ENCODE results near the gene KIF18A. TPM values are rescaled to one million over a fixed set of nuclear protein-coding genes. Genes with fewer than 3 reads are reported as not detected.

KIF18A gene
- total and polyA plus RNA-seq, 2 experiments from 2014 or later = 3.2 to 6.3 TPM

DNA sequence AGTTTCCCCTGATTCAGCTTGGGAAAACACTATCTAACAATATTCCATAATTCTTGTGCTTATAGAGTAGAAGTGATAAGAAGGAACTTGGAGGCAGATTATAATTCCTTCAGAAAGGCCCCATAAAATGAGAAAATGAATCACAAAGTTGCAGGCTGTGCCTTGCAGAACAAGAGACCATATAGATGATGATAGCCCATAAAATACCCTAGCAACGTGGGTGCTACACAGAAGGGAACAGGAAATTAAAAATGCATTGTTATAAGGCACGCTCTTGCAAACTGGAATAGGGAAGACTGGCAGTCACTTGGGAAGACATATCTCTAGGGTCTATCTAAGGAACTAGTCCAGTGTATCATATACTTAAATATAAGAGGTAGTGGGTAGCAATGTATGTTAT lies 67.6 kb downstream of the KIF18A start:
- TF ChIP-seq EZH2 (IDR thresholded peaks at IDR 0.05; ENCODE audit: borderline replicate concordance) = no peak
- TF ChIP-seq EZH2phosphoT487 (IDR thresholded peaks at IDR 0.05; ENCODE audit: low read depth, severe bottlenecking, unreplicated experiment) = no peak
- TF ChIP-seq, protein P1, sequence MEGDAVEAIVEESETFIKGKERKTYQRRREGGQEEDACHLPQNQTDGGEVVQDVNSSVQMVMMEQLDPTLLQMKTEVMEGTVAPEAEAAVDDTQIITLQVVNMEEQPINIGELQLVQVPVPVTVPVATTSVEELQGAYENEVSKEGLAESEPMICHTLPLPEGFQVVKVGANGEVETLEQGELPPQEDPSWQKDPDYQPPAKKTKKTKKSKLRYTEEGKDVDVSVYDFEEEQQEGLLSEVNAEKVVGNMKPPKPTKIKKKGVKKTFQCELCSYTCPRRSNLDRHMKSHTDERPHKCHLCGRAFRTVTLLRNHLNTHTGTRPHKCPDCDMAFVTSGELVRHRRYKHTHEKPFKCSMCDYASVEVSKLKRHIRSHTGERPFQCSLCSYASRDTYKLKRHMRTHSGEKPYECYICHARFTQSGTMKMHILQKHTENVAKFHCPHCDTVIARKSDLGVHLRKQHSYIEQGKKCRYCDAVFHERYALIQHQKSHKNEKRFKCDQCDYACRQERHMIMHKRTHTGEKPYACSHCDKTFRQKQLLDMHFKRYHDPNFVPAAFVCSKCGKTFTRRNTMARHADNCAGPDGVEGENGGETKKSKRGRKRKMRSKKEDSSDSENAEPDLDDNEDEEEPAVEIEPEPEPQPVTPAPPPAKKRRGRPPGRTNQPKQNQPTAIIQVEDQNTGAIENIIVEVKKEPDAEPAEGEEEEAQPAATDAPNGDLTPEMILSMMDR (IDR thresholded peaks at IDR 0.05; ENCODE audit: poor library complexity) = no peak
- H2AFZ ChIP-seq = no peak overlapping the region
- no peak overlapping the region for H3K4me3 ChIP-seq
- no peaks in the 10 kb centered on the region for H3K27me3 ChIP-seq
- no peaks in the 10 kb centered on the region for H3K4me1 ChIP-seq (ENCODE audit: insufficient read depth)
- WGBS (ENCODE audit: low lambda C conversion rate, missing lambda C conversion rate) = 66% methylated on average over 2 of the region's 2 CpGs
- H3K36me3 ChIP-seq (replicated peaks; ENCODE audit: insufficient read depth, low read depth) = no peaks in the 10 kb centered on the region
- no peak overlapping the region for H3K4me2 ChIP-seq
- no peak overlapping the region for H3K27ac ChIP-seq
- no peaks in the 10 kb centered on the region for H3K9me2 ChIP-seq (replicated peaks; ENCODE audit: insufficient read depth)
- H3K79me2 ChIP-seq = no peaks in the 10 kb centered on the region
- no peak for DNase-seq (ENCODE audit: low spot score)
- no peaks in the 10 kb centered on the region for H3K9me3 ChIP-seq (ENCODE audit: low read depth)
- no peaks in the 10 kb centered on the region for H4K20me1 ChIP-seq (ENCODE audit: insufficient read depth, poor library complexity, severe bottlenecking)

DNA sequence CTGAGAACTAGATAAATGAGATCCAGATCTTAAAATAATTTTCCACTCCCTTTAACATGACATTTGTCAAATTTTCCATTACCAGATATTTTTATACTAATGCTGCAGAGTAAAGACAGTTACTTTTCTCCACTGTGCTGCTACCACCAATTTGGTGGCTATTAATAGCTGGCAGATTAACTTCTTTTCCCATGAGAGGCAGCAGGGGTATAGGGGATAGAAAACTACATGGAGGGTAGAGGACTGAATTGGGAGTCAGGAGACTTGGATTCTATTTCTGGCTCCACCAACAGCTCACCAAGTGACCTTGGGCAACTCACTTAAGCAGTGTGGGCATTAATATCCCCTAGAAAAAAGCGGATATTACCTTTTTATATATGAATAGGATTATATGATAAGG lies 69.2 kb downstream of the KIF18A start:
- Histone ChIP-seq H4K20me1 (ENCODE audit: insufficient read depth, poor library complexity, severe bottlenecking) (no peaks in the 10 kb centered on the region), H3K9me2 (replicated peaks; ENCODE audit: insufficient read depth) (no peaks in the 10 kb centered on the region), H3K27me3 (no peaks in the 10 kb centered on the region), H2AFZ (no peak overlapping the region), H3K79me2 (no peaks in the 10 kb centered on the region), H3K4me2 (no peak overlapping the region), H3K36me3 (replicated peaks; ENCODE audit: insufficient read depth, low read depth) (no peaks in the 10 kb centered on the region), H3K27ac (no peak overlapping the region), H3K4me3 (no peak overlapping the region), H3K9me3 (ENCODE audit: low read depth) (no peaks in the 10 kb centered on the region), H3K4me1 (ENCODE audit: insufficient read depth) (no peaks in the 10 kb centered on the region)
- 90% methylated on average over 1 of the region's 1 CpG for WGBS (ENCODE audit: low lambda C conversion rate, missing lambda C conversion rate)
- DNase-seq (ENCODE audit: low spot score) = no peak
- TF ChIP-seq EZH2phosphoT487 (IDR thresholded peaks at IDR 0.05; ENCODE audit: low read depth, severe bottlenecking, unreplicated experiment) (no peak), EZH2 (IDR thresholded peaks at IDR 0.05; ENCODE audit: borderline replicate concordance) (no peak)
- TF ChIP-seq, protein P1 (IDR thresholded peaks at IDR 0.05; ENCODE audit: poor library complexity) = no peak

DNA sequence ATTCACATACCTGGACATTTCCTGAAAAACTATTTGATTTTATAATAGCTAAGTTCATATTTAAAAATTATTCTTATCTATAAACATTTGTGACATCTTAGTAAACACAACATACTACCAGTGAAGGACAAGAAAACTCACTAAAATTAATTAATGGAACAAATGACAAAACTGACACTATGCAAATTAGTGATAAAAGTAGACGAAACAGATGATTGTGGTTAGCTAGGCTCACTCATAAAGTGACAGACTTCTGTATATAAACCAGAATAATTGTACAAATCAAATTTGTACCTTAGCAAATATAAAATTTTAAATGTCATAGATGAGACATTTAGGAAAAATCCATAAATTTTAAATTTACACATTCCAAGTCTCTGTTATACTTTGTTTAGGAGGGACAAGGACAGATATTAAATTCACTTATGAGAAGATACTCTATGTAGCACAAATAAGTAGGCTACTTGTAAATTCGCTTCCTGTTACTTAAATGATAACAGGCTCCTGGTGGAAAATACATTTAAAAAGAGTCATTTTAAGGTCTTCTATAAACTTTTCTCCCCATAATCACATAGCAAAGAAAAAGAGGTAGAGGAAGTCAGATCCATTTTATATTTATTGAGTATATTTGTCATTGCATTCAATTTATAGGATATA lies 81.2 kb downstream of the KIF18A start:
- no peak overlapping the region for H2AFZ ChIP-seq
- no peaks in the 10 kb centered on the region for H3K79me2 ChIP-seq
- H3K27me3 ChIP-seq = no peaks in the 10 kb centered on the region
- H4K20me1 ChIP-seq (ENCODE audit: insufficient read depth, poor library complexity, severe bottlenecking) = no peaks in the 10 kb centered on the region
- no peaks in the 10 kb centered on the region for H3K9me2 ChIP-seq (replicated peaks; ENCODE audit: insufficient read depth)
- H3K4me2 ChIP-seq = no peak overlapping the region
- H3K4me1 ChIP-seq (ENCODE audit: insufficient read depth) = no peaks in the 10 kb centered on the region
- no peak for TF ChIP-seq EZH2phosphoT487 (IDR thresholded peaks at IDR 0.05; ENCODE audit: low read depth, severe bottlenecking, unreplicated experiment)
- no peak for TF ChIP-seq EZH2 (IDR thresholded peaks at IDR 0.05; ENCODE audit: borderline replicate concordance)
- TF ChIP-seq, protein P1 (IDR thresholded peaks at IDR 0.05; ENCODE audit: poor library complexity) = no peak
- 86% methylated on average over 2 of the region's 2 CpGs for WGBS (ENCODE audit: low lambda C conversion rate, missing lambda C conversion rate)
- DNase-seq (ENCODE audit: low spot score) = no peak
- H3K27ac ChIP-seq = no peak overlapping the region
- H3K36me3 ChIP-seq (replicated peaks; ENCODE audit: insufficient read depth, low read depth) = no peaks in the 10 kb centered on the region
- H3K4me3 ChIP-seq = no peak overlapping the region
- no peaks in the 10 kb centered on the region for H3K9me3 ChIP-seq (ENCODE audit: low read depth)
